Common myeloid progenitor, CD34-positive (primary cell): ENCODE measurements around the gene WDFY1.
A peak's percentile ranks its signal among the peaks of the same experiment; 100 is the strongest.

Experiments
- CTCF ChIA-PET: fragments of 350-600 bp; sonication (Branson Sonifier 250); formaldehyde crosslinking; loops from one replicate; lab custom pipeline; 2021; ENCODE audit warnings: antibody characterized with exemption; lab: Charles Lee
- POLR2A ChIA-PET: fragments of 350-600 bp; sonication (Branson Sonifier 250); formaldehyde crosslinking; loops from one replicate; lab custom pipeline; 2021; ENCODE audit warnings: antibody characterized with exemption; lab: Charles Lee
- DNase-seq, 3 donors: peaks; one replicate each; pipeline versions ENCODE4 v3.0.0 to v3.0.0-alpha.2; 2013
- H3K27ac ChIP-seq, 2 experiments: 1 replicate in 1 of 2; 2 replicates in 1 of 2; pipeline ENCODE4 v1.7.0; 2013; ENCODE audit warnings: inconsistent platforms in 2 of 2, low read length in 2 of 2, mild to moderate bottlenecking in 2 of 2, low read depth in 1 of 2, moderate library complexity in 1 of 2; ENCODE audit not compliant: severe bottlenecking in 2 of 2, insufficient read depth in 1 of 2, poor library complexity in 1 of 2
- H3K27me3 ChIP-seq, 5 experiments: replicated peaks in 2 of 5; 1 replicate in 3 of 5; 2 replicates in 2 of 5; pipeline versions ENCODE4 v1.6.1 to v1.7.0; 2013; ENCODE audit warnings: low read length in 4 of 5, mild to moderate bottlenecking in 2 of 5, moderate library complexity in 2 of 5, inconsistent platforms in 1 of 5; ENCODE audit not compliant: insufficient read depth in 5 of 5, control insufficient read depth in 4 of 5
- H3K36me3 ChIP-seq, 4 experiments: 1 replicate in 2 of 4; 2 replicates in 2 of 4; pipeline versions ENCODE4 v1.6.1 to v1.7.0; 2013; ENCODE audit warnings: low read length in 3 of 4, control low read depth in 1 of 4, mild to moderate bottlenecking in 1 of 4; ENCODE audit not compliant: control insufficient read depth in 4 of 4, insufficient read depth in 4 of 4
- H3K4me1 ChIP-seq, 4 experiments: 1 replicate in 3 of 4; 2 replicates in 1 of 4; pipeline versions ENCODE4 v1.6.1 to v1.7.1; 2013; ENCODE audit warnings: low read length in 3 of 4, mild to moderate bottlenecking in 3 of 4, control low read depth in 1 of 4, inconsistent platforms in 1 of 4, moderate library complexity in 1 of 4; ENCODE audit not compliant: control insufficient read depth in 4 of 4, insufficient read depth in 4 of 4; ENCODE audit errors: control extremely low read depth in 1 of 4
- H3K4me3 ChIP-seq, 7 experiments: 1 replicate in 4 of 7; 2 replicates in 3 of 7; pipeline versions ENCODE4 v1.5.1 to v1.7.0; 2013; ENCODE audit warnings: mild to moderate bottlenecking in 7 of 7, low read length in 6 of 7, moderate library complexity in 6 of 7, inconsistent platforms in 2 of 7, low read depth in 2 of 7, control low read depth in 1 of 7; ENCODE audit not compliant: insufficient read depth in 4 of 7, control insufficient read depth in 1 of 7; ENCODE audit errors: extremely low read depth in 1 of 7
- H3K9me3 ChIP-seq, 5 experiments: 1 replicate in 4 of 5; 2 replicates in 1 of 5; pipeline versions ENCODE4 v1.6.1 to v1.7.1; 2013; ENCODE audit warnings: low read length in 4 of 5, mild to moderate bottlenecking in 2 of 5, inconsistent platforms in 1 of 5, low read depth in 1 of 5, moderate library complexity in 1 of 5; ENCODE audit not compliant: control insufficient read depth in 4 of 5, insufficient read depth in 2 of 5; ENCODE audit errors: control extremely low read depth in 1 of 5
- WGBS: methylation state at CpG from one replicate; pipeline ENCODE4 v1.1.5; 2013; ENCODE audit not compliant: insufficient coverage; 5-methylcytosine and 5-hydroxymethylcytosine counted together

Gene WDFY1

DNA sequence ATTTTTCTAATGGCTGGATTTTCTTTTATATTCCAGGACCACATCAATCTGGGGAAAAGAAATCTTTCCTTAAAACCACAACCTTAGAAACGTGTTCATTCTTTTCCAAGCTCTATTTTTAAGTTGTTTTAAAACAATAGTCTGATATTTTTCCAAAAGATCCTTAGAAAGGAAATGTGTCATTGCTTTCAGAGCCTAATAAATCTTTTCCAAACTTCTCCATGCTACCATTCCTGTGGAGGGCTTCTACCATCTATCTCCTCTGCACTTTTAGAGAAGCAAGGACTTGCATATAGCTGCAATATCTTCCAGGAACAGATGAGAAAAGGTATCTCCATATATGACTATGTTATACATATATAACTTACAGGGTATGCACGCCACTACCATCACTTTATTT, 21.2 kb downstream of the WDFY1 start:
- WGBS = 100% methylated on average over 1 of the region's 2 CpGs
- H3K9me3 ChIP-seq = peaks cover 5 to 17% (median 6%) of the 10 kb centered on the region in 5 experiments
- H3K27ac ChIP-seq = no peak overlapping the region
- DNase-seq = no peak
- POLR2A ChIA-PET = no interaction called here
- peaks cover 0 to 9% (median 4%) of the 10 kb centered on the region in 4 experiments for H3K4me1 ChIP-seq
- H3K36me3 ChIP-seq = peaks cover 0 to 4% (median 0%) of the 10 kb centered on the region in 4 experiments
- no peaks in the 10 kb centered on the region for H3K27me3 ChIP-seq
- no peak overlapping the region for H3K4me3 ChIP-seq
- CTCF ChIA-PET = no interaction called here

DNA sequence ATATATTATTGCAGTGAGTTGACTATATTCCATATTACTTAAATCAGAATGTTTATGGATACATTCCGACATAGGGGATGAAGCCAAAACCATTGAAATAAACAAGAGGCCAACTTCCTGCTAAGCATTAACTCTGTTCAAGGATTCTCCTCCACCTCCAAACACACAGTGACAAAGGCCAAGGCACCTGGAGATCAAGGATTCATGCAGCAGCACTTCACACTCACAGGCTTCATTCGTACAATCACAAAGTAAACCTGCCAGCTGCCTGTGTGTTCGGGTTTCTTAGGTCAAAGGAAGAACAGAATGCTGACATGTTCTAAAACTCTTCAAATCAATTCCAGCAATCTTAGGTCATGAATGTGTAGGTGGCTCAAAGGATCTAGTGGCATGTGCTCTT, 22.8 kb downstream of the WDFY1 start:
- no peak for DNase-seq
- ChIA-PET CTCF (no interaction called here), POLR2A (no interaction called here)
- Histone ChIP-seq H3K36me3 (peaks cover 0 to 4% (median 0%) of the 10 kb centered on the region in 4 experiments), H3K27me3 (no peaks in the 10 kb centered on the region), H3K9me3 (peaks cover 3 to 13% (median 6%) of the 10 kb centered on the region in 5 experiments), H3K4me1 (peaks cover 0 to 14% (median 8%) of the 10 kb centered on the region in 4 experiments), H3K4me3 (no peak overlapping the region), H3K27ac (no peak overlapping the region)
- 100% methylated on average over 1 of the region's 3 CpGs for WGBS

DNA sequence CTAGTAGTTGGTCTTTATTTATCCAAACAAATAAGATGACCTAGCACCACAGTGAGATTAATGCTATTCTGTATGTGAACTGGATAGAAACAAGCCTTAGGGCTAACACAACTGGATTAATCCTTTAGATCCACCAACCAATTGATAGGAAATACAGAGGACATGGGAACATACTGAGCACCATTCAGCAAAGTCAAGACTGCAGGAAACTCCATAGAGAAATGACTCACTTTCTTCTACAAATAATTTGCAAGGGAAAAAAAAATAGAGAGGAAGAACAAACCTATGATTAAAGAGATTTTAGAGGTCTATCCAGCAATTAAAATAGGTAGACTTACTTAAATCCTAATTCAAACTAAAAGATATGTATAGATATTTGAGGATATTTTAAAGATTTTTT, 23.9 kb downstream of the WDFY1 start:
- H3K9me3 ChIP-seq = peaks cover 0 to 2% (median 0%) of the 10 kb centered on the region in 5 experiments
- ChIA-PET CTCF (no interaction called here), POLR2A (no interaction called here)
- no peaks in the 10 kb centered on the region for H3K27me3 ChIP-seq
- DNase-seq = no peak
- H3K4me1 ChIP-seq = peaks cover 0 to 14% (median 10%) of the 10 kb centered on the region in 4 experiments
- no peak overlapping the region for H3K4me3 ChIP-seq
- H3K27ac ChIP-seq = no peak overlapping the region
- H3K36me3 ChIP-seq = peaks cover 0 to 4% (median 3%) of the 10 kb centered on the region in 4 experiments

DNA sequence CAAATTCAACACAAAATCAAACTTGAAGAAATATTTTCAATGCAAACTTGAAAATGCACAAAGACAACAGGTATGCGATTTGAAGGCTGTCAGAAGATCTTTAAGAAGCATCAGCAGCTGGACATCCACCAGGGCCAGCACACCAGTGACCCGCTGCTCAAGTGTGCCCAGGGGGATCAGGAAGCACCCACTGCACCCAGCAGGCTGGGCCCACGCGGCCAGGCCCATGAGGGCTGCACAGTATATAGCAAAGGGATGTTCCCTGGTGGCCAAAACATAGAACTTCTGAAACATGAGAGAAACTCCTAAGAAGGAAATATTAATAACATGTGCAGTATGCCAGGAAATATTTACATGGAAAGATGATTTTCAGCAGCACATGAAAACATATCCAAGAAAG, 25.0 kb downstream of the WDFY1 start:
- peaks cover 2 to 8% (median 5%) of the 10 kb centered on the region in 4 experiments for H3K36me3 ChIP-seq
- WGBS = 96% methylated on average over 4 of the region's 4 CpGs
- CTCF ChIA-PET = interaction anchor here (1.1 to 1.8 kb wide), 2 partner anchors 9 to 42 kb away, joined by 4 to 5 read pairs; no protein-coding TSS in a partner anchor
- no peak overlapping the region for H3K4me3 ChIP-seq
- peaks cover 0 to 17% (median 10%) of the 10 kb centered on the region in 4 experiments for H3K4me1 ChIP-seq
- no peak for DNase-seq
- H3K27me3 ChIP-seq = no peaks in the 10 kb centered on the region
- no peaks in the 10 kb centered on the region for H3K9me3 ChIP-seq
- no peak overlapping the region for H3K27ac ChIP-seq
- POLR2A ChIA-PET = no interaction called here

DNA sequence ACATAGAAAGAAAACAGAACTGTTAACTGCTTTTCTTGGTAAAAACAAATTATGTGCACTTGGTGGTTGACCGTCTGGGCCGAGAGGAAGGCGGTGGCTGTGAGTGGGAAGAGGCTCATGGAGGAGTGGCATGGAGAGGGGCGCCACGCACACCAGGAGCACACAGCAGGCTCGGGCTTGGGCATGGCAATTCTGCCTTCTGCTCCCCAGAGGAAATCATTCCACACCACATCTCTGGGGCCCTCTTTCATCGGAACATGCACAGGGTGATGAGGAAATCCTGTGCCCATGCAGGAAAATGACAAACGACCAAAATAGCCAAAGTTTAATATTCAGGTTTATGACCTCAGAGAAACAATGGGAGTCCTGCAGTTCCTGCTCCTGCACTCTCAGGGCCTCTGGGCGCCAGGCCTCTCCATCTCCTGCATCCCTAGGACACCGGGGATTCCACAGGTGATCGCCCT, 26.4 kb downstream of the WDFY1 start:
- Histone ChIP-seq H3K36me3 (peaks cover 2 to 10% (median 5%) of the 10 kb centered on the region in 4 experiments), H3K27ac (no peak overlapping the region), H3K9me3 (no peaks in the 10 kb centered on the region), H3K4me3 (peak overlapping the region in 2 of 7 experiments; percentile 40 to 54), H3K4me1 (peaks cover 4 to 18% (median 10%) of the 10 kb centered on the region in 4 experiments), H3K27me3 (no peaks in the 10 kb centered on the region)
- ChIA-PET CTCF (no interaction called here), POLR2A (no interaction called here)
- WGBS = 6% methylated on average over 10 of the region's 11 CpGs
- DNase-seq = no peak

DNA sequence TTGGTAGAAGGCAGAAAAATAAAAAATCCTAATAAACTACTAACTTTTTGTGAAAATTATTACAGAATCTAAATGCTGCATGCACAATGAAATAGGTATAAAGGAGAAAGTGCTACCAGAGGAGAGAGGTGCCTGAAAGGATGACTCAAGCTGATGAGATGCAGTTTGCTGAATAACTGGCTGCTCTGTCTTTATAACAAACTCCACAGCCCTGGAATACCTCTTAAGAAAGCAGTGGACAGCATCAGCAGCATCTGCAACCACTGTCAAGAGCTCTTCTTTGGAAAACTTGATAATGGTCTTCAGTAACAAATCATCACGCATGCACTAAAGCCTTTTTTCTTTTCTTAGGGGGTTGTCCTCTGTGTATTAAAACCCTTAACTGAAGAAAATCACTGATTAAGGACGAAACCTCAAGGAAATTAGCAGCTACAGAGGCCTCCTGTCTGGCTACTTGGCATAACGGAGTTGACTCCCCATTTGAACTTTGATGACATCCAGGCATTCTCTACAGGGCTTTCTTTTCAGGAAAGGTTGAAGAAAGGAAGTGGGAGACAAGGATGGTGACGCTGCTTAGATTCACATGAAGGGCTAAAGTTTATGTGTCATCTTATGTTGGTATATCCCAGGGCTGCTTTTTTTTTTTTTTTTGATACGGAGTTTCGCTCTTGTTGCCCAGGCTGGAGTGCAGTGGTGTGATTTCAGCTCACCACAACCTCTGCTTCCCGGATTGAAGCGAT, 28.8 kb downstream of the WDFY1 start:
- no peaks in the 10 kb centered on the region for H3K9me3 ChIP-seq
- no peak overlapping the region for H3K27ac ChIP-seq
- POLR2A ChIA-PET = no interaction called here
- DNase-seq = no peak
- no peak overlapping the region for H3K4me3 ChIP-seq
- CTCF ChIA-PET = no interaction called here
- 100% methylated on average over 4 of the region's 8 CpGs for WGBS
- peaks cover 2 to 14% (median 9%) of the 10 kb centered on the region in 4 experiments for H3K36me3 ChIP-seq
- H3K27me3 ChIP-seq = no peaks in the 10 kb centered on the region
- H3K4me1 ChIP-seq = peaks cover 4 to 18% (median 10%) of the 10 kb centered on the region in 4 experiments

DNA sequence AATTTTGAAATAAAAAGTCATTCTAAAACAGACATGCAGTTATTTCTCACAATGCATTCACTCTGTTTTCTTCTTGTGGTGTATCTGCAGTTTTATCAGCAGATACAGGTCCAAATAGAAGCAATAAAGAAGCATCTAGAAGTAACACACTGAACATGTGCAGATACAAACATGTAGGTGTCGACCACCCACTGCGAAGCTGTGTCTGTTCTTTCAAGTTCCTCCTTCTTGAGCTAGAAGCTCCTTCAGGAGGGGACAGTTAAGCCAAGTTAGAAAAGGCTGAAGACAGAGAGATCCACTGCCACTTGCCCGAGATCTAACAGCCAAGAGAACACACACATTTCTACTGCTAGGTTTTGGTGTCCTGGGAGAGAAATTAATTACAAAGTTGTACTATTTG, 30.1 kb downstream of the WDFY1 start:
- no peaks in the 10 kb centered on the region for H3K9me3 ChIP-seq
- CTCF ChIA-PET = interaction anchor here (1.2 kb wide), 1 partner anchor 12 kb away, joined by 3 read pairs; no protein-coding TSS in a partner anchor
- H3K4me1 ChIP-seq = peaks cover 4 to 18% (median 10%) of the 10 kb centered on the region in 4 experiments
- H3K36me3 ChIP-seq = peaks cover 2 to 14% (median 9%) of the 10 kb centered on the region in 4 experiments
- no peak for DNase-seq
- WGBS = 100% methylated on average over 2 of the region's 3 CpGs
- H3K4me3 ChIP-seq = no peak overlapping the region
- POLR2A ChIA-PET = no interaction called here
- no peak overlapping the region for H3K27ac ChIP-seq
- no peaks in the 10 kb centered on the region for H3K27me3 ChIP-seq
